DMS 273 treated with DMSO at 0.1 percent for 48 hours (cell line): ENCODE measurements around the gene NNAT.
"Not testable (repeated sequence)": the region's sequence is repeated elsewhere in the genome, so short reads cannot be mapped to it uniquely, and the experiment has no call there.

Experiments
- DNase-seq: peaks from one replicate; lab custom pipeline; 2025; lab: John Stamatoyannopoulos, UW

NNAT gene

DNA sequence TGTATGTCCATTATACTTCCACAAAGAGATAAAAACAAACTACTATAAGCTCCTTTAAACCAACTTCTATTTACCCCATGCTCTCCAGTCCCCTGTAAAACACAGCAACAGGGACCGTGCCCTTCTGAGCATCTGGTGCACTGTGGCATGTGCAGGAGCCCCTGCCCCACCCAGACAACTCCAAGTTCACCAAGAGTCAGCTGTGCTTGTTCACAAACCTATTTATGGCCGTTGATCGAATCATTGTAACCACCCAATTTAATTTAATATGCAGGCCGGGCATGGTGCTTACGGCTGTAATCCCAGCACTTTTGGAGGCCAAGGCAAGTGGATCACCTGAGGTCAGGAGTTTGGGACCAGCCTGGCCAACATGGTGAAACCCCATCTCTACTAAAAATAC lies 20.3 kb downstream of the NNAT start:
- DNase-seq, result no peak

DNA sequence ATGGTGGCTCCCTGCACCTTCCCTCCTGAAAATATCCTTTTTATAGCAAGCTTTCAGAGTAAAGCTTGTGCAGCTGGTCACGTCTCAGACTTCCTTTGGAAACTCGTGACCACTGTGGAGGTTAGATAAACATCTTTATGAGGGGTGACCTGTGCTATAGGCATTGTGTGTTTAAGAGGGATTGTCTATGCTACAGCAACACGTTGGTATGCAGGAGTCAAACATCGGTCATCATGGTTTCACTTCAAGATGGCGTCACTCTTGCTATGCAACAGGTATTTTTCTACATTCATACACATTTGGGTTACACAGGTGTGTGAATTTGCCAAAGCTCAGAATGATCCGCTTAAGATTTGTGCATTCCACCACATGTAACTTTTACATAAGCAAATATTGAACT lies 21.2 kb downstream of the NNAT start:
- no peak for DNase-seq

DNA sequence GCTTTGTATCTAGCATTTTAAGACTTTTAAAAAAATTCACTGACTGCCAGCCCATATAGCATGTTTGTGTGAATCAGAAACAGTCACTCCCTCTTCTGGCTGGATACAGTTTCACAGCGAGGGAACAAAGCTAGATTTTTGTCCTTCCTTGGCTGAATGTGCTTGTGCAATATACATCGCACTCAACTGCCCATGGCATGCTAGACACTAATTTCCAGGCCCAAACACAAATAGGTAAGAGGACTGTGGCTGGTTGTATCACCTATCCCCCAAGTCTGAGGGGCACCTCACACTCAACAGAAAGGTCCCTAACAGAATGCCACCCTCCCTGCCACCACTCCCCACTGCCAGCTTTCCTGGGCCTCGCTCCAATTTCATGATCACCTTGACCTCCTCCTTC lies 22.8 kb downstream of the NNAT start:
- no peak for DNase-seq

DNA sequence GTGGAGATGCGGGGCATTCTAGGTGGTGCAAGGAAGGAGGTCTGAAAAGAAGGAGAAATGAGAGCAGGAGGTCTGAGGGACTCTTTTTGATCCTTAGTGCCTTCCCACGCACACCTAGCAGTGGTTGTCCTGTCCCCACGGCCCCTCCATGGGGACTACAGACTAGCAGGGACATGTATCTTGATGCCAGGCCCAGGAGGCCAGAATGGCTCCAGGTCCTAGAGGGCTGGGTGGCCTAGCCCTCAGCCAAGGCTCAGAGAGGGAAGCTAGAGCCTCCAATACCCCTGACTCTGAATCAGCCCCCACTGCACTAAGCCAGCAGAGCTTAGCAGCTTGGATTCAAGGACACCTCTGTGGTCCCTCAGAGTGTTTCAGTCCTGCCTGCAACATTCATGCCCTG lies 23.3 kb downstream of the NNAT start:
- no peak for DNase-seq

DNA sequence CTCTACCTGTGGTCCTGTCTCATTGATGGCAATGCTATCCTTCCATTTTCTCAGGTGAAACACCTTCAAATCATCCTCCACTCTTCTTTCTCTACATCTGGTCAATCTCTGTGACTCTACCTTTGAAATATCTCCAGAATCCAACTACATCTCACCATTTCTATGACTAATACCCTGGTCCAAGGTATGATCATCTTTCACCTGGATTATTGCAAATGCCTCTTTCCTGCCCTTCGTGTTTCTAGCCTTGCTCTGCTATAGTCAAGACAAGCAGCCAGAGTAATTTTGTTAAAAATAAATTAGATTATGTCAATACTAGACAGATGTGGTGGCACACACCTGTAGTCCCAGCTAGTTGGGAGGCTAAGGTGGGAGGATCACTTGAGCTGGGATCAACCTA lies 24.5 kb downstream of the NNAT start:
- no peak for DNase-seq

DNA sequence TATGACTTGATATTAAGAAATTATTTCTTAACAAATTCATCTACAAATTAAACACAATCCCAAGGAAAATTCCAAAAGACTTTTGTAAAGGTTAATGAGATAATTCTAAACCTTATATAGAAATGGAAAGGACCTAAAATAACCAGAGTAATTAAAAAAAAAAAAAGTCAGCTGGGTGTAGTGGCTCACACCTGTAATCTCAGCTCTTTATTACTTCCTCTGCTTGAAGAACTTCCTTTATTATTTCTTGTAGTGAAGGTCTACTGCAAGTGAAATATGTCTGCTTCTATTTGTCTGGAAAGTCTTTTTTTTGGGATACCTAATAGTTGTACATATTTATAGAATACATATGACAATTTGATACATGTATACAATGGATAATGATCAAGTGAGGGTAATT lies 26.9 kb downstream of the NNAT start:
- no peak for DNase-seq

DNA sequence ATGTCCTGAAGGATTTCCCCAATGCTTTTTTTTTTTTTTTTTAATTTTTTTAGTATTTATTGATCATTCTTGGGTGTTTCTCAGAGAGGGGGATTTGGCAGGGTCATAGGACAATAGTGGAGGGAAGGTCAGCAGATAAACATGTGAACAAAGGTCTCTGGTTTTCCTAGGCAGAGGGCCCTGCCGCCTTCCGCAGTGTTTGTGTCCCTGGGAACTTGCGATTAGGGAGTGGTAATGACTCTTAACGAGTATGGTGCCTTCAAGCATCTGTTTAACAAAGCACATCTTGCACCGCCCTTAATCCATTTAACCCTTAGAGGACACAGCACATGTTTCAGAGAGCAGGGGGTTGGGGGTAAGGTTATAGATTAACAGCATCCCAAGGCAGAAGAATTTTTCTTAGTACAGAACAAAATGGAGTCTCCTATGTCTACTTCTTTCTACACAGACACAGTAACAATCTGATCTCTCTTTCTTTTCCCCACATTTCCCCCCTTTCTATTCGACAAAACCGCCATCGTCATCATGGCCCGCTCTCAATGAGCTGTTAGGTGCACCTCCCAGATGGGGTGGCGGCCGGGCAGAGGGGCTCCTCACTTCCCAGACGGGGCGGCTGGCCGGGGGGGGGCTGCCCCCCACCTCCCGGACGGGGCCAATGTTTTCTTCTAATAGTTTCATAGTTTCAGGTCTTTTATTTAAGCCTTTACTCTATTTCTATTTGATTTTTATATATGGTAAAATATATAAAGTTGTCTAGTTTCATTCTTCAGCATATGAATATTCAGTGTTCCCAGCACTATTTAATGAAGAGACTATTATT lies 29.3 kb downstream of the NNAT start:
- not testable (repeated sequence) for DNase-seq

DNA sequence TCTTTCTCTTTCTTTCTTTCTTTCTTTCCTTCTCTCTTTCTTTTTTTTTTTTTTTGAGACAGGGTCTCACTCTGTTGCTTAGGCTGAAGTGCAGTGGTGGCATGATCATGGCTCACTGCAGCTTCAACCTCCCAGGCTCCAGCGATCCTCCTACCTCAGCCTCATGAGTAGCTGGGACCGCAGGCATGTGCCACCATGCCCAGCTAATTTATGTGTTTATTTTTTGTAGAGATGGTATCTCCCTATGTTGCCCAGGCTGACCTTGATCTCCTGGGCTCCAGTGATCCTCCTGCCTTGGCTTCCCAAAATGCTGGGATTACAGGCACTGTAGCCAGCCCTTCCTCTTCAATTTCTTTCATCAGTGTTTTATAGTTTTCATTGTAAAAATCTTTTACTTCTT lies 30.6 kb downstream of the NNAT start:
- not testable (repeated sequence) for DNase-seq

DNA sequence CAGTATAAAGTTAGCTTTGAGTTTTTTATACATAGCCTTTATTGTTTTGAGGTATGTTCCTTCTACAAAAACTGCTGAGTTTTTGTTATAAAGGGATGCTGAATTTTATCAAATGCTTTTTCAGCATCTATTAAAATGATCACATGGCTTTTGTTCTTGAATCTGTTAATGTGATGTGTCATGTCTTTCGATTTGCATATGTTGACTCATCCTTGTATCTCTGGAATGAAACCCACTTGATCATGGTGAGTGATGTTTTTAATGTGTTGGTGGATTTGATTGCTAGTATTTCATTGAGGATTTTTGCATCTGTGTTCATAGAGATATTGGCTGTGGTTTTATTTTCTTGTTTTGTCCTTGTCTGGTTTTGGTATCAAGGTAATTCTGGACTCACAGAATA lies 31.4 kb downstream of the NNAT start:
- no peak for DNase-seq

DNA sequence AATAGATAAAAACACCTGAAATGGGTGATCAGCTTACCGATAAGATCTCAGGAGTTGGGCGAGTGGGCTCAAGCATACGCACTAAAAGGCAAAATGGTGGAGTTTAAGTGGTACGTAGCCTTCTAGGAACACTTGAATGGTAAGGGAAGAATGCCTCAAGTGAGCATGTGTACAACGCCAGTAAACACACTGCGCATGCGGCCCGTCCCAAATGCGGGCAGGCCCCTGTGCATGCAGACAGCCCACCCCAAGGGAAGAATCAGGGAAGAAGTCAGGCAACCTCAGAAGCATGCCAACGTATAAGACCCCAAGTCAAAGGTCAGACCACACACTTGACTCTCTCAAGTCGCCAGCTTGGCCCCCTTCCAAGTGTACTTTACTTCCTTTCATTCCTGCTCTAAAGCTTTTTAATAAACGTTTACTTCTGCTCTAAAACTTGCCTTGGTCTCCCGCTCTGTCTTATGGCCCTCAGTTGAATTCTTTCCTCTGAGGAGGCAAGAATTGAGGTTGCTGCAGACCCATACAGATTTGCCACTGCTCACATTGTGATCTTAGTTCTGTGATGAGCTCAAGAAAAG lies 33.8 kb downstream of the NNAT start:
- not testable (repeated sequence) for DNase-seq

DNA sequence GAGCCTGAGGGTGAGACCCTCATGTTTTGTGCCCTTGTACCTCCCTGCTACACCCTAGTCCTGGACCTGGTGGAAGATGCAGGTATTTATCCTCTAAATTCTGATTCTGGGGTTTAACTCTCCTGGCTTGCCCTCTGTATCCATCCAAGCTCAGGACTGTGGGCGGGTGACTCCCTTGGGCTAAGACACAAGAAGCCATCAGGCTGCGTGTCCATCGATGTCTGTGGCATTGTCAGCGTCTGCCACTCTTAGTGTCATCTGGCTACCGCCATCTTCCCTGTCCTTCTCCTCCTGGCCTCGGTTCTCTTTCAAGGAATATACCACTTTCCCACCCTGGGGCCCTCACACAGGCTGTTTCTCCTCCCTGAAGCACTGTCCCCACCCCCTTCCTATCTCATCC lies 35.5 kb downstream of the NNAT start:
- no peak for DNase-seq

DNA sequence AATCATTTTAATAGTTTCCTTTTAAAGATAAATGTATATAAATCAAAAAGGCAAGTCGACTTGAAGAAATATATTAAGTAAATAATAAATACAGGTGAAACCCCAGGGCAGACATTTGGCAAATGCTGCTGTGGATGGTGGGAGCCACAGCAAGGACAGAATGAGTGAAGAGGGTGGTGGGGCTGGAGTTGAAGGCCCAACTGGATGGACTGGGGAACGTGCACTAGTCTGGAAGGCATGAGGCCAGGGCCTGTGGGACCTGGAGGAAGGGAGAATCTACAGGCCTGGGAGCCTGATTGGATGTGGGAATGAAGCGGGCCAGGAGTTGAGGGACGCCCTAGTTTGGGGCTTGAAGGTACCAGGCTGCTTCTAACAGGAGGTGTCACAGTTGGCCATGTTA lies 37.3 kb downstream of the NNAT start:
- DNase-seq, result no peak

DNA sequence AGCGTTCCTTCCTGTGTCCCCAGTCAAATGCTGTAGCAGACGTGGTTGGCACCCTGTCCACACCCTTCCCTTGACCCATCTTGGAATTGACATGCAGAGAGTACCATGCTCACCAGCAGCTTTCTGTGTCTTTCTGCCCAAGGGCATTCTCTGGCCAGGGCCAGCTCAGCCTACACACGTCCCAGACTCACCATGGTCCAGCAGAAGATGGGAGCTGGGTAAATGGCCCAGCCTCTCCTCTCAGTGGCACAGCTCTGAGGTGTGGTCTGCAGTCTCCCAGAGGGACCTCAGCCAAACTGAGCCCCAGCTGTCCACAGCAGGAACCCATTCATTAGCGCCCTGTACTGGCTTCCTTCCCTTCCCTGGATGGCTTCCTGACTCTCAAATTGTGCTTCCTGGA lies 37.7 kb downstream of the NNAT start:
- no peak for DNase-seq

DNA sequence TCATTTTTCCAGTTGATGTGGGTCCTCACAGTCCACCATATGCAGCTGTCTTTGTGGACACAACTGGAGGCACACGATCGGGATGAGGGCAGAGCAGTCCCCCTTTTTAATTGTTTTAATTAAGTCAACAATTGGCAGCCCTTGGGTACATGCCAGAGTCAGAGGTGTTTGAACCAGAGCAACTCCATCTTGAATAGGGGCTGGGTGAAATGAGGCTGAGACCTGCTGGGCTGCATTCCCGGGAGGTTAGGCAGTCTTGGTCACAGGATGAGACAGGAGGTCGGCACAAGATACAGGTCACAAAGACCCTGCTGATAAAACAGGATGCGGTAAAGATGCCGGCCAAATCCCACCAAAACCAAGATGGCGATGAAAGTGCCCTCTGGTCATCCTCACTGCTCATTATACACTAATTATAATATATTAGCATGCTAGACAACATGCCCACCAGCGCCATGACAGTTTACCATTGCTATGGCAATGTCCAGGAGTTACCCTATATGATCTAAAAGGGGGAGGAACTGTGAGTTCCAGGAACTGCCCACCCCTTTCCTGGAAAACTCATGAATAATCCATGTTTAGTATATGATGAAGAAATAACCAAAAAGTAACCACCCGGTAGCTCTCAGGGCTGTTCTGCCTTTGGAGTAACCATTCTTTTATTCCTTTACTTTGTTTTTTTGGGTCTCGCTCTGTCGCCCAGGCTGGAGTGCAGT lies 38.4 kb downstream of the NNAT start:
- DNase-seq, result no peak

DNA sequence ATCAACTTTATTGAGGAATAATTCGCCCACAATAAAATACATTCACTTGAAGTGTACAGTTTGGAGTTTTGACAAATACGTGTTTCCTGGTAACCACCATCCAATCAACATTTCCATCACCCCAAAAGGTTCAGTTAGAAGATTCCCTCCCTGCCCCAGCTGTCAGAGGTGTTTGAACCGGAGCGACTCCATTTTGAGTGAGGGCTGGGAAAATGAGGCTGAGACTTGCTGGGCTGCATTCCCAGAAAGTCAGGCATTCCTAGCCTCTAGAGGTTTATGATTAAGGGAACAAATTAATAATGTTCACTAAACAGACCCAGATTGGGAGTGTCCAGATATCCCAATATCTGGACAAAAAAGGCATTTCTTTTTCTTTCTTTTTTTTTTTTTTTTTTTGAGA lies 39.6 kb downstream of the NNAT start:
- no peak for DNase-seq

DNA sequence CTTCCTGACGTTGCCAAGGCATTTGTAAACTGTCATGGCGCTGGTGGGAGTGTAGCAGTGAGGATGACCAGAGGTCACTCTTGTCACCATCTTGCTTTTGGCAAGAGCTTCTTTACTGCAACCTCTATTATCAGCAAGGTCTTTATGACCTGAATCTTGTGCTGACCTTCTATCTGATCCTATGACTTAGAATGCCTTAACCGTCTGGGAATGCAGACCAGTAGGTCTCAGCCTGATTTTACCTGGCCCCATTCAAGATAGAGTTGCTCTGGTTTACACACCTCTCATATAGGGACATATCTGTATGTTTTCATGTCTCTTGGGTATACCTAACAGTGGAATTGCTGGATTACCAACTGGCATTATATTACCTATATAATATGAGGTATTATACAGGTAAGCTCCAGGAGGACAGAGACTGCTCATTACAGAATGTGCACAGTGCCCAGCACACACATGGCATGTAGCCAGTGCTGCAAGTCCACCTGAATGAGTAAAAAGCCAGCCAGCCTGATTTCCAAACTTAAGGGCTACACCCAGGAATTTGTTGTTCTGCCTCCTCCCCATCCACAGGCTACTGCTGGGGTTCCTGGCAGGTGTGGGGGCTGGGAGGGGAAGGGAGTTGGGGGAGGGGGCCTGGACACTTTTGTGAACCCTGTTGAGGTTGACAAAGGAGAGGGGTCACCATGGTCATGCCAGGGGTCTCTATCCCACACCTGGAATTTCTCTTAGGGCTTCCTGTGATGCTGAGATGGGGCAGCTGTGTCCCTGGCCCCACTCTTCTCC lies 41.8 kb downstream of the NNAT start:
- DNase-seq, result no peak

DNA sequence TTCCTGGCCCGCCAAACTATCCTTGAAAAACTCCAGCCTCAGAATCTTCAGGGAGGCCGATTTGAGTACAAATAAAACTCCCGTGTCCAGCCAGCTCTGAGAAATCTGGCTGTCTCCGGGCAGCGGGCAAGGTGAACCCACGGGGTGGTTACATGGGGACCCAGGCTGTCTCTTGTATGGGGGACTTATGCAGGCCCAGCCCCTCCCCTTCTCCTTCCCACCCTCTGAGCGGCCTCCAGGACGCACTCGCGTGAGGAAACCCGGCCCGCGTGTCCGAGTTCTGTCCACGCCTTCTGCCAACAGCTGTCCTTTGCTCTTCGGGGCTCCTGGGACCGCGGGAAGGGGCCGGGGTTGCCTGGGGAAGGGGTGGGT lies 43.0 kb downstream of the NNAT start:
- DNase-seq, result no peak

DNA sequence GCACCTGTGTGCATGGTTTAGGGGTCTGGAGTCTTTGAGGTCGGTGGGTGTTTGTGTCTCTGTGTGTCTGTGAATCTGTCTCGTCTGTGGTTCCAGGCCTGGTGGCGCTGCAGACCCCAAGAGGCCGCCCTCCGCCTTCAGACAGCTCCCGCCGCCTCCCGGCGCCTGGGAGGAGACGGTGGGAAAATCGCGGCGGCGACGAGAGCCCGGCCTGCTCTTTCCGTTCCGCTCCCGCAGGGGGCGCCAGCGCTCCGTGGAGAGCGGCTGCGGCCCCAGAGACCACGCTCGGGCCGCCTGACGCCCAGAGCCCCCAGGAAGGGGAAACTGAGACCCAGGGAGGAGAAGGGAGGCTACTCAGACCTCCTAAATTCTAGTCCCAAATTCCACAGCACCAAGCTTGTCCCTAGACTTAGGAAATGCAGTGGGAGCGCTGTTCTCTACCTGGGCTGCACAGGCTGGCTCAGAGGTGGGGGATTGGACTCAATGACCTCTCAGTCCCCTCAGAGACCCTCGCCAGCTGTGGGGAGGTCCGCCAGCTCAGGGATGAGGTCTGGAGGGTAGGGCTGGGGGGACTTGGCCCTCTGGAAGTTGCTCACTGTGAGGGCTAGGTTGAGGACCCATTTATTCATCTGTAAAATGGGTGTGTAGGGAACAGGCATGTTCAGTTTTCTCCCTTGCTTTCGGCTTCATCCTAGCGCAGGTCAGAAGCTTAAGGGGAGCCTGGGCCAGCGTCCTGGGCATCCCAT lies 43.5 kb downstream of the NNAT start:
- DNase-seq, result no peak

DNA sequence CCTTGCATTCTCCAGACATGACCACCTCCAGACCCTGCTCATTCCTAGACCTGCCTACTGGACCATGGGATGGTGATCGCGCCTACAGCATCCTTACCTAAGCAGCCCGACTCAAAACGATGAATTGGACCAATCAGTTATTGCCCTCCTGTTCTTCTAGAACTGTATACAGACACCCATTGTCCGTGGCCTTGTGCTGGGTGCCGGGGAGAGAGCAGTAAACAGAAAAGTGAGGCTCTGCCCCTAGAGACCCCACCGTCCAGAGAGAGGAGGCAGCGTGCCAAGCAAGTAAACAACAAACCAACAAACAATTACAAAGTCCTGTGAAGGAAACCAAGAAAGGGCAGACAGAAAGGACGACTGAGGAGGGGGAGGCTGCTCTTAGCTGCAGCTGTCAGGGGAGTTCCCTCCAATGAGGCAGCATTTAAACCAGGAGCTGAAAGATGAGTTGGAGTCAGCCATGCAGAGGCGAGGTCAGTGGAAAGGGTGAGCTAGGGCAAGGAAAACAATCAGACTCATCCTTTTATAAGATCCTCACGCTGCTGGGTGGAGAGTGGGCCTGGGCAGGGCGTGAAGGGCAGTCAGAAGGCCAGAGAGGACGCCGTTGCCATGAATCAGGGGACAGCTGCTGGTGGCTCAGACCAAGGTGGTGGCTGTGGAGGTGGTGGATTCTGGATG lies 44.2 kb downstream of the NNAT start:
- DNase-seq, result no peak

DNA sequence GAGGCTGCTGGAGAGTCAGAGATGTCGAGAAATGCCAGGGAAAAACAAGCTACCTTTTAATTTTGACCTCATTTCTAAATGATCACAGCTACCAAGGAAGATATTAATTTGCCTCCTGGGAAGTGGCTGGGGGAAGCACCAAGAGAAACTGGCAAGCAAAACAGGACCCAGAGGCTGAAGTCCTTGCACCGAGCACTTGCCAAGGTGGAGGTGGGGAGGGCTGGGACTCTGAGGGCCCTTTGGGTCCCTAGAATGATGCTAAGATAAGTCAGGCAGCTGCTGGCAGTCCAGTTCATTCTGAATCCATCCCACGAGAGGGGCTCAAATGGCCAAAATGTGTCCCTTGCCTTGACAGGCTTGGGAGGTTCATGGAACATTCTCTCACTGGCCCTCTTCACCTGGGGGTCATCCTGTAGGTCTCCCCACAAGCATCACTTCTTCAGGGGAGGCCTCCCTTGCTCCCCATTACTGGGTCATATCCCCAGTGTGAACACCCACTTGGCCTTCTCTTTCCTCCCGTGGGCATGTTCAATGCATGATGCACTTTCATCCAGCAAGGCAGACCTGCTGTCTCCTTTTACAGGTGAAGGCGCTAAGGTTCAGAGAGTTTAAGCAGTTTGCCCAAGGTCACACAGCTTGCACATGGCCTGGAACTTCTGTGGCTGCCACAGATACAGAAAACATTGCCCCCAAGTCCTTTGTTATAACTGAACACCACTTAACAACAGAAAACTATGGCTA lies 45.7 kb downstream of the NNAT start:
- DNase-seq, result no peak

DNA sequence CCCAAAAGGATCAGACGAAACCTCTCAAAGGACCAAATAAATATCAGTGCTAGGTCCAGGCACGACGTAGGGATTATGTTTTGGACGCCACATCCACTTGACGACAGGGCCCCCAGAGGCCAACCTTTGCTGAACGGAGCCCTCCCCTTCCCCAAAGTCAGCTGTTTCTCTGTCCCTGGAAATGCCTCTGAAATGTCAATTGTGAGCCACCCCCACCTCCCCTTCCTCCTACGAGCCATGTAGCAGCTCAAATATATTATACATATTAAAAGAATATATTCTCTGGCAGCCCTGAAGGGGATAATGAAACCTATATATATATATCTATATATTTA lies 46.2 kb downstream of the NNAT start:
- no peak for DNase-seq
